ENCODE results near the gene BANK1.

- no peak for TF ChIP-seq POLR2A (IDR thresholded peaks at IDR 0.05)
- TF ChIP-seq, protein P1, sequence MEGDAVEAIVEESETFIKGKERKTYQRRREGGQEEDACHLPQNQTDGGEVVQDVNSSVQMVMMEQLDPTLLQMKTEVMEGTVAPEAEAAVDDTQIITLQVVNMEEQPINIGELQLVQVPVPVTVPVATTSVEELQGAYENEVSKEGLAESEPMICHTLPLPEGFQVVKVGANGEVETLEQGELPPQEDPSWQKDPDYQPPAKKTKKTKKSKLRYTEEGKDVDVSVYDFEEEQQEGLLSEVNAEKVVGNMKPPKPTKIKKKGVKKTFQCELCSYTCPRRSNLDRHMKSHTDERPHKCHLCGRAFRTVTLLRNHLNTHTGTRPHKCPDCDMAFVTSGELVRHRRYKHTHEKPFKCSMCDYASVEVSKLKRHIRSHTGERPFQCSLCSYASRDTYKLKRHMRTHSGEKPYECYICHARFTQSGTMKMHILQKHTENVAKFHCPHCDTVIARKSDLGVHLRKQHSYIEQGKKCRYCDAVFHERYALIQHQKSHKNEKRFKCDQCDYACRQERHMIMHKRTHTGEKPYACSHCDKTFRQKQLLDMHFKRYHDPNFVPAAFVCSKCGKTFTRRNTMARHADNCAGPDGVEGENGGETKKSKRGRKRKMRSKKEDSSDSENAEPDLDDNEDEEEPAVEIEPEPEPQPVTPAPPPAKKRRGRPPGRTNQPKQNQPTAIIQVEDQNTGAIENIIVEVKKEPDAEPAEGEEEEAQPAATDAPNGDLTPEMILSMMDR (IDR thresholded peaks at IDR 0.05) = no peak
Measured at GRCh38 chr4:101807351-101807750, 16.8 kb downstream of the BANK1 start.
